SK-N-DZ (cell line): ENCODE data around the gene RAP1GAP.
"Not testable (repeated sequence)": the region's sequence is repeated elsewhere in the genome, so short reads cannot be mapped to it uniquely, and the experiment has no call there.

Experiments used
- DNase-seq: peaks from one replicate; pipeline ENCODE4 v3.0.0-alpha.2; 2015; ENCODE audit warnings: low spot score

RAP1GAP gene

DNA sequence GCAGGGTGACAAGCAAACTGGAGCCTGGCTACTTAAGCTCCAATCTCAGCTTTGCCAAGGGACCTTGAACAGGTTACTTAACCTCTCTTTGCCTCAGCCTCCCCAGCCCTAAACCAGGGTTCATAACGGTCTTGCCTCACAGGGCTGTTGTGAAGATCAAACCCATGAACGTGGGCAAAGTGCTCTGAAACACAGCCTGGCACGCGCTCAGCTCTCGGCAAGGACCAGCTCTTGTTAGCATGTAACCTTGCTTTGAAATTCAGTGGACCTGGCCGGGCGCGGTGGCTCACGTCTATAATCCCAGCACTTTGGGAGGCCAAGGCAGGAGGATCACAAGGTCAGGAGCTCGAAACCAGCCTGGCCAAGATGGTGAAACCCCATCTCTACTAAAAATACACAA is 24.8 kb downstream of the RAP1GAP start:
- no peak for DNase-seq

DNA sequence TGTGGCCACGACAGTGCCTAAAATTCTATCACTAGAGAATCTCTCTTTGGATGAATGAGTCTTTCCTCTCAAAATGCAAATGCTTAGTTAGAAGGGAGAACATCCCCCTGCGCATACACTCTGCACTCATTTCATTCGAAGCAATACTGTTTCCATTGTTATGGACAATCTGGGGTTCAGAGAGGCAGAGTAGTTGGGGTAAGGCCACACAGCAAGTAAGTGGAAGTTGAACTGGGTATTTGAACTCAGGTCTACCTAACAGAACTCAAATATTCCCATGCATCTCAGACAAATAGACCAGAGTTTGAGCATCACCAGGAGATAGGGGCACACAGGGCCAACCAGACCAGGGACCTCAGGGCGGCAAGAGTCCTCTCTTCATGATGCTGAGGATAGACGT is 25.5 kb downstream of the RAP1GAP start:
- DNase-seq: no peak

DNA sequence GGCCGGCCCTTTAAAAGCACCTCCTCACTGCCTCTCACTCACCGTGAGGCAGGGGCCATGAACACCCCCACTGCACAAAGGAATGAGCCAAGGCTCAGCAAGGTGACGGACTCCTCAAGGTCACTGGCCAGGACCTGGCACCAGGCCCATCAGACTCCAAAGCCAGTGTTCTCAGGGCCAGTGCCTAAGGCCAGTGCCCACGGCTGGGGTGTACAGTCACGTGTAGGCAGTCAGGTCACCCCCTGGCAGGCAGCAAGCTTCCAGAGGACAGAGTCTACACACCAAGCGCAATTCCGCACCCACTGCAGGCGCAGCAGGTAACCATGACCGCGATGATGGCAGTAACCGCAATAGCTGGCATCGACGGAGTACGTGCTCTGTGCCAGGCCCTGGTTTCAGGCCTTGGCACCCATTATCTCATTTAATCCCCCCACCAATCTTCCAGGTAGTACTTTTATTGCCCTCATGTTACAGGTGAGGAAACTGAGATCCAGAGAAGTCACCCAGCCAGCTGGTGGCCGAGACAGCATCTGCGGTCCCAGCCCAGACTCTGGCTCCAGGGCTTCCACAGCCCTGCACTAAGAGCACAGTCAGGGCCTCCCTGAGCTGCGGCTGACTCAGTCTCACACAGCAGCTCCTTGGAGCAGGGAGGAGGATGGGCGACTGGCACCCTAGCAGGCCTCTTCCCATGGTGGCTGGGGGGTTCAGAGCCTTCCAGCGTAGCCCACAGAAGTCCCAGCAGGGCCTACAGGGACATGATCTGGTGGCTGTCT is 27.0 kb downstream of the RAP1GAP start:
- no peak for DNase-seq

- DNase-seq: no peak
Observed at GRCh38 chr1:21641537-21641936, 27.6 kb downstream of the RAP1GAP start.

GRCh38 chr1:21641076-21641475 is 28.1 kb downstream of the RAP1GAP start:
- DNase-seq: no peak

DNA sequence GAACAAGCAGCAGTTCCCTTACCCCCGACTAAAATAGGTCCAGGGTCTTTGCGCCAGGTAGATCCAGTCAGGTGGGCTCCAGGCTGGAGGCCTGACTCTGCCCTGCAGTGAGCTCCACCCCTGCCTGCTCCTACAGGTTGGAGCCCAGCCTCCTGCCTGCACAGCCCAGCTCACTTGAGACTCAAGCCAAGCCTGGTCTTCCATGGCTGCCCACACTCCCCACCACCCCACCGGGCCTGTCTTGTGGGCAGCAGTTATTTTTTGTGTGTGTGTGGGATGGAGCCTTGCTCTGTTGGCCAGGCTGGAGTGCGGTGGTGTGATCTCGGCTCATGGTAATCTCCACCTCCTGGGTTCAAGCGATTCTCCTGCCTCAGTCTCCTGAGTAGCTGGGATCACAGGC is 28.5 kb downstream of the RAP1GAP start:
- no peak for DNase-seq

GRCh38 chr1:21639594-21640041 is 29.5 kb downstream of the RAP1GAP start:
- no peak for DNase-seq

DNA sequence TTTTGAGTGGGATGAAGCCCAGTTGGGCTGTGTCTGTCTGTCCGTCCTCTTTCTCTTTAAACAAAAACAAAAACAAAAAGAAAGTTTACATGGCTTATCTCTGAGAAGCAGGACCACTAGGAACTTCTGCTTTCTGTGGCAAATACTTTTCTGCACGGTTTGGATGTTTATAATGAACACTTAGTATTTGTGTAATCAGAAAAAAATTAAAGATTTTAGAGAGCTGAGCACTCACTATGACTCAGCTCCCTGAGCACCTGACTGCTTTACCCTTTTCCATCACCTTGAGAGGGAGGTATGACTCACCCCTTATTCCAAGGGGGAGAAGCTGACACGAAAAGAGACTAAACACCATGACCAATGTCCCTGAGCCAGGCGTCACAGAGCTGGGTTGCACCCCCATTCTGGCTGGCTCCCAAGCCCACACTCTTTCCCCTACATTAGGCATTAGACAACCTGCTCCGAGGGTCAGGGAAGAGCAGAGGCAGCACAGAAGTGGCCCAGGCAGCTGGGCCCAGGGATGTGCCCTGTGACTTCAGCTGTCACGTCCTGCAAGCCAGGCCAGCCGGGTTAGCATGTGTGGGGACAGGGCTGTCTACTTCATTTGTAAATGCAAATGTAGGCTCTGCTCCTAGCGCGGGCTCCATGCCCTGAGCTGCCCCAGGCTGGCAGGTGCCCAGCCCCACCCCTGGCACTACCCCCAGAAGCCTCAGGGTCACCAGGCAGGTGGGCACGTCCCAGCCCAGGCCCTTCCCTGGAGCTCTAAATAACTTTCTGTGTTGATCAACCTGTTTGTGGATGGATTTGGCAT is 30.4 kb downstream of the RAP1GAP start:
- DNase-seq: no peak

- no peak for DNase-seq
Observed at GRCh38 chr1:21637514-21637913, 31.6 kb downstream of the RAP1GAP start.

DNA sequence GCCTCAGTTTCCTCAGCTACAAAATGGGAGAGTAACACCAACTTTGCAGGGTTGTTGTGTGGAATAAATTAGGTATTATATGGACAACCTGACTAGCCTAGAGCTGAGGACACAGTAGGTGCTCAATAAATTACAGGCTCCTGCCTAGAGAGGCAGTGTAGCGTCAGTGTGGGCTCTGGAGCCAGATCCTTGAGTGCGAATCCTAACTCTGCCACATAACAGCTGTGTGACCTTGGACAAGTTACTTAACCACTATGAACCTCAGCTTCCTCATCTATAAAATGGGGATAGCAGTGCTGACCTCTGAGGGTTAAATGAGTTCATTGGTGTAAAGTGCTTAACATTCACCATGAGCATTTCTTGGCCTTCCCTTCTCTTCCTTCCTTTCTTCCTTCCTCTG is 33.1 kb downstream of the RAP1GAP start:
- DNase-seq: no peak

DNA sequence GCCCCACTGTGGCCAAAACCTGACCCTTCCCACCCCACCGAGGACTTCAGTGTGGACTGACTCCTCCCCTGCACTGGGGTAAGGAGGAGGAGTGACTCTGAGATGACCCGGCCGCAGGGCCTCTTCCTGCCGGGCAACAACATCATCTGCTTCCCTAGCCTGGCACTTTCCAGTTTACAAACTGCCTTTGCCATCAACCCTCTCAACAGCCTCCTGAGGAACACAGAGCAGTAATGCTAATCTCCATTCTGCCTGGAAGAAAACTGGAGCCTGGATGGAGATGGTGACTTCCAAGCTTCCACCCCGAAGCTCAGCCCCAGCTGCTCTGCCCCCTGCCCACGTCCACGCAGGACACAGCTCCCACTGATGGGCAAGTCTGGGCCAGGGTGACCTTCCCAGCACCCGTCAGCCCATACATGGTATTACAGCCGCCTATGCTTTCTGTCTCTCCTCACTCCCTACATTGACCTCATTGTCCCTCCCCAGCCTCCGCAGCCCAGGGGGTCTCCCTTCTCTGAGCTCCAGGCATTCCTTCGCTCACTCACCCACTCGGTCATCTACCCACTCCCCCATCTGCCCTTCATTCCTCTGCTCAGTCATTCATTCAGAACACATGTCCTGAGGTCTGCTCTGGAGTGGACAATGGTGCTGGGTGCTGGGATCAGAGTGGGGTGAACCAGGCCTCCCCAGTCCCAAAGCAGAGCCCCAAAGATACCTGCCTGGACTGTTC is 34.2 kb downstream of the RAP1GAP start:
- DNase-seq: no peak

DNA sequence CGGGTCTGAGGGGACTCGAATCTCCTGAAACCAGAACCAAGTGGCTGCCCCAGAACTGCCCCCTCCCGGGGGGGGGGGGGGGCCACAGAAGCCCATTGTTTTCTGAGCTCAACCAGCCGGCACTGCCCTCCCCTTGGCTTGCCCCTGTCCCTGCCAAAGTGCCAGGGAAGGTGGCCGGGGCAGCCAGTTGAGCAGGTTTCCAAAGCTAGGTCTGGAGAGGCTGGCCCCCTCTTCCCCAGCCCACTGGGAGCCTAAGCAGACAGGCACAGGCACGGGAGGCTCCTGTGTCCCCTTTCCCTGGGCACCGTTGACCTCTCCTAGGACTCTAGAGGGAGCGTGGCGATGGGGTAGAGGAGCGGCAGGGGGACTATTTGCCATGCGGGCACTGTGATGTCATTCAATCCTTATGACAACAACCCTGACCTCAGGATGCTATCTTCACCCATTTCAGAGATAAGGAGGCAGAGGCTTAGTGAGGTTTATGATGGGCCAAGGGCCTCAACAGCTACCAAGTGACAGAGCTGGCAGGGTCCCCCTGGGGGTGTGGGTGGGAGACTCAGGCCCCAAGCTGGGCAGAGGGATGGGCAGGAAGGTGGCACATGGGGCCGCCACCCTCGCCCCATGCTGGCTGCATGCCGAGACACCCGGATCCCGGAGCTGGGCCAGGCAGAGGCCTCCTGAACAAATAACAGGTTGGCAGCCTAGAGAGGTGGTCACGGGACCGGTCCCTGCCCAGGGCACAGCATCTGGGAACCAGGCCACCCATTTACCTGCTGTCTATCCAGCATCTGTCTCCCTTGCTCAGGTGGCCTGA is 35.0 kb downstream of the RAP1GAP start:
- no peak for DNase-seq

DNA sequence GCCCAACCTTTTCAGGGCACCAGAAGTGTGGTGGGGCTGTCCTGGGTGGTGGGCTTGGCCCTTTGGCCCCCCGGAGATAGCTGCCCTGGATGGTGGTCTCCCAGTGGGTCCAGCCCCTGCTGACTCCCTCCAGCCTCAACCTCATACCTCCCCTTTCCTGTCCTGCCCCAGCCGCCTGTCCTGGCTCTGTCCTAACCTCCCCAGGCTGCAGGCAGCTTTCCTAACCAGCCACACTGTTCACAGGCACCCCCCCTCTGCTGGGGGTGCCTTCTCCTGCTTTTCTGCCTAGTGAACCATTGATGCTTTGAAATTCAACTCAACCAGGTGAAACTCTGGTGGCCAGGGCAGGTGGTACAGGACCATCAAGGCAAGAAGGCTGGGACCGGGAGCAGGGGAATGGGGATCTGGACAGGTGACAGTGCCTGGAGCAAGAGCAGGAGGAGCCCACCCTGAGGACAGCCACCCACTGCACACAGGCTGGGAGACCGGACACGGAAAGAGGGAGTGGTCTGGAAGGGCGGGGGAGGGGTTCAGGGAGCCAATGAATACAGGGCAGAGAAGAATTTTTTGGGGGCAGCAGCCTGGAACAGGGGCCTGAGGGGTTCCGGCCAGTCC is 35.9 kb downstream of the RAP1GAP start:
- DNase-seq: no peak

DNA sequence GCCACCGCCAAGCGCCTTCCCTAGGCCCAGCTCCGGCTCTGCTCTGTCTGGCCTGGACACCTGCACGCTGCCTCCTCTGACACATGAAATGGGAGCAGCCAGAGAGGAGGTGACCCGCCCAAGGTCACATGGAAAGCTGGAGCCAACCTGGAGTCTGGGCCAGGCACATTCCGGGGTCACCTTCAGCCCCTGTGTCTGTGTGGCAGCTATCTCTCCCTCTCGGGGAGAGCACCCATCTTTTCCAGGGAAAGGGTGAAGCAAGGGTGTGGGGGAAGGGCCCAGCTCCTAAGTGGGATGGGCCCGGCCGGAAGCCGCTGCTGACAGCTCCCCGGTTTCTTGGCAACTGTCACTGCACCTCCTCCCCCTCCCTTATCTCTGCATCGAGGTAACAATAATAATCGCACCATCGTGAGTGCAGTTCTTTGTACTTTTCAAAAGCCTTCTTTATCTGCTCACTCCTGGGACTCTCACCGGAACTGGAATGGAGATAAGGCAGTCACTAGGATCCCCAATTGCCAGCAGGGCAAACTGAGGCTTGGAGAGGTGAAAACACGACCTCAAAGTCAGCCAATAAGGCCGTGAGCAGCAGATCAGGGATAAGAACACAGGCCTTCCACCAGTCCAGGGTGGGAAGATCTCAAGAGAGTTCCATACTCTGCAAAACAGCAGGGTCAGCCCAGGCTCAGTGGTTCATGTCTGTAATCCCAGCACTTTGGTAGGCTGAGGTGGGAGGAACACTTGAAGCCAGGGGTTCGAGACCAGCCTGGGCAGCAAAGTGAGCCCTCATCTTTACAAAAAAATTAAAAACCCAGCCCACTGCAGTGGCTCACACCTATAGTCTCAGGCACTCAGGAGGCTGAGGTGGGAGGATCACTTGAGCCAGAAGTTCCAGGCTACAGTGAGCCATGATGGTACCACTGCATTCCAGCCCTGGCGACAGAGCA is 36.9 kb downstream of the RAP1GAP start:
- no peak for DNase-seq

GRCh38 chr1:21631590-21631943 is 37.6 kb downstream of the RAP1GAP start:
- DNase-seq: not testable (repeated sequence)

DNA sequence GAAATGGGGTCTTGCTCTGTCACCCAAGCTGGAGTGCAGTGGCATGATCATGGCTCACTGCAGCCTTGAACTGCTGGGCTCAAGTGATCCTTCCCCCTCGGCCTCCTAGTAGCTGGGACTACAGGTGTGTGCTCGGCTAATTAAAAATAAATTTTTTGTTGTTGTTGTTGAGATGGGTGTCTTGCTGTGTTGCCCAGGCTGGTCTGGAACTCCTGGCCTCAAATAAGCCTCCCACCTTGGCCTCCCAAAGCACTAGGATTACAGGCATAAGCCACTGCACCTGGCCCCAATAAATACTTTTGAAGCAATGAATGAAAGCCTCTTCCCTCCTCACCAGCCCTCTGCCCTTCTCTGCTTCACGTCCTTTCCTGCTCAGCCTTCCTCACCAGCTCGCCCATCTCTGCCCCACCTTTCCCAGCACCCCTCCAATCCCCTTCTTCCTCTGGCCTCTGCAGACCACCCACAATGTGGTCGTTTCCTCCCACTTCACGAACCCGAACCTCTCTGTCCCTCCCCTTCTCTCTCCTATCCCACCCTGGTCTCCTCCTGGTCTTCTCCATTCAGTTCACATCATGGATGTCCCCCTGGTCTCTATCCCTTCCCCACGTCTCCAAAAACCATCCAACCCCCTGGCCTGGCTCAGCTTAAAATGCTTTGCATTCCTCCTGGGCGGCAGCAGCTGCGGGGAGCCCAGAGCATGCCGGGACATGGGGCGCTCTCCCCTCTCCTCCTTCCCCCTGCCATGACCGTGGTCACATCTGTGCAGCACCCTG is 38.4 kb downstream of the RAP1GAP start:
- no peak for DNase-seq

GRCh38 chr1:21629971-21630370 is 39.2 kb downstream of the RAP1GAP start:
- DNase-seq: no peak

GRCh38 chr1:21628798-21629393 is 40.3 kb downstream of the RAP1GAP start:
- DNase-seq: no peak

GRCh38 chr1:21626921-21627339 is 42.2 kb downstream of the RAP1GAP start:
- no peak for DNase-seq
